IMR-90 (cell line): ENCODE data around the gene CLPX.

ENCODE experiments used
- BHLHE40 ChIP-seq: fragments of 150-350 bp; IDR thresholded peaks from 2 replicates; pipeline ENCODE4 v1.6.1; 2016; ENCODE audit warnings: mild to moderate bottlenecking, low read depth, low read length
- CEBPB ChIP-seq: IDR thresholded peaks from 2 replicates; pipeline ENCODE4 v1.6.1; 2012; ENCODE audit warnings: low read depth, low read length, improper control_type of control experiment
- CTCF ChIP-seq: conservative IDR thresholded peaks from 2 replicates; pipeline ENCODE4 v1.5.1; 2012; ENCODE audit warnings: mild to moderate bottlenecking, low read depth, low read length, improper control_type of control experiment
- MAFK ChIP-seq: IDR thresholded peaks from 2 replicates; pipeline ENCODE4 v1.6.1; 2012; ENCODE audit warnings: low read depth, low read length, improper control_type of control experiment
- MAZ ChIP-seq: IDR thresholded peaks from 2 replicates; pipeline ENCODE4 v1.6.1; 2012; ENCODE audit warnings: low read depth, mild to moderate bottlenecking, low read length, improper control_type of control experiment, moderate library complexity, borderline replicate concordance
- MXI1 ChIP-seq: IDR thresholded peaks from 2 replicates; pipeline ENCODE4 v1.6.1; 2012; ENCODE audit warnings: low read depth, mild to moderate bottlenecking, low read length, moderate library complexity, borderline replicate concordance
- POLR2A ChIP-seq: IDR thresholded peaks from 2 replicates; pipeline ENCODE4 v1.6.1; 2012; ENCODE audit warnings: mild to moderate bottlenecking, low read depth, low read length
- RFX5 ChIP-seq: IDR thresholded peaks from 2 replicates; pipeline ENCODE4 v1.8.0; 2012; ENCODE audit warnings: low read depth, mild to moderate bottlenecking, low read length, moderate library complexity
- SMC3 ChIP-seq: fragments of 150-350 bp; IDR thresholded peaks from 2 replicates; pipeline ENCODE4 v1.6.1; 2016; ENCODE audit warnings: low read depth, mild to moderate bottlenecking, antibody characterized with exemption, low read length, moderate library complexity
- USF2 ChIP-seq: fragments of 150-350 bp; IDR thresholded peaks from 2 replicates; pipeline ENCODE4 v1.6.1; 2017; ENCODE audit warnings: mild to moderate bottlenecking, antibody characterized with exemption, low read length, low read depth

GRCh38 chr15:65223996-65224395, 38.9 kb upstream of the CLPX start:
- TF ChIP-seq CTCF (no peak), SMC3 (no peak), MXI1 (no peak), POLR2A (no peak), CEBPB (no peak), USF2 (no peak), RFX5 (no peak), BHLHE40 (no peak), MAFK (no peak), MAZ (no peak)
